HEK293T (cell line): Measurements from ENCODE around the gene IL17B.

ENCODE experiments used
- BHLHE40 ChIP-seq: fragments of 450-650 bp; IDR thresholded peaks from 2 replicates; pipeline ENCODE4 v1.6.1; 2016; ENCODE audit warnings: mild to moderate bottlenecking, moderate library complexity, borderline replicate concordance
- CTBP1 ChIP-seq: fragments of 450-650 bp; IDR thresholded peaks from 2 replicates; pipeline ENCODE4 v1.6.1; 2016; ENCODE audit warnings: borderline replicate concordance
- FOXA1 ChIP-seq: fragments of 450-650 bp; IDR thresholded peaks from 2 replicates; pipeline ENCODE4 v1.6.1; 2016; ENCODE audit warnings: mild to moderate bottlenecking
- FOXK2 ChIP-seq: fragments of 450-650 bp; IDR thresholded peaks from 2 replicates; pipeline ENCODE4 v1.6.1; 2016; ENCODE audit warnings: mild to moderate bottlenecking
- FOXM1 ChIP-seq: fragments of 450-650 bp; IDR thresholded peaks from 2 replicates; pipeline ENCODE4 v1.6.1; 2017; ENCODE audit warnings: mild to moderate bottlenecking, borderline replicate concordance
- L3MBTL2 ChIP-seq: fragments of 450-650 bp; conservative IDR thresholded peaks from 2 replicates; pipeline ENCODE4 v1.6.1; 2016; ENCODE audit warnings: mild to moderate bottlenecking
- LEF1 ChIP-seq: fragments of 450-650 bp; IDR thresholded peaks from 2 replicates; pipeline ENCODE4 v1.6.1; 2017; ENCODE audit warnings: mild to moderate bottlenecking, borderline replicate concordance
- PKNOX1 ChIP-seq: fragments of 450-650 bp; IDR thresholded peaks from 2 replicates; pipeline ENCODE4 v1.6.1; 2016
- SUZ12 ChIP-seq: fragments of 450-650 bp; IDR thresholded peaks from 2 replicates; pipeline ENCODE4 v1.6.1; 2016; ENCODE audit warnings: mild to moderate bottlenecking
- TARDBP ChIP-seq: fragments of 450-650 bp; IDR thresholded peaks from 2 replicates; pipeline ENCODE4 v1.6.1; 2016
- ZNF384 ChIP-seq: fragments of 450-650 bp; IDR thresholded peaks from 2 replicates; pipeline ENCODE4 v1.6.1; 2016

- TF ChIP-seq BHLHE40 (no peak), FOXM1 (no peak), TARDBP (no peak), FOXA1 (no peak), PKNOX1 (no peak), FOXK2 (no peak), CTBP1 (no peak), SUZ12 (no peak), LEF1 (no peak), L3MBTL2 (no peak), ZNF384 (no peak)
Observed at GRCh38 chr5:149378241-149378820, 761 bp downstream of the IL17B start.
